H1 (cell line): ENCODE results near the gene STIM2. TPM values are rescaled to one million over a fixed set of nuclear protein-coding genes. Genes with fewer than 3 reads are reported as not detected.

Experiments used
- CTCF ChIP-seq, 3 experiments: IDR thresholded peaks; 1 replicate in 2 of 3; 2 replicates in 1 of 3; pipeline versions ENCODE4 v1.5.1 to v1.6.1; 2011; ENCODE audit warnings: low read length in 3 of 3, mild to moderate bottlenecking in 3 of 3, inconsistent platforms in 2 of 3, low read depth in 1 of 3, moderate library complexity in 1 of 3; ENCODE audit not compliant: insufficient read depth in 1 of 3; ENCODE audit errors: control extremely low read depth in 1 of 3
- SIX5 ChIP-seq: IDR thresholded peaks from 2 replicates; pipeline ENCODE4 v1.6.1; 2011; ENCODE audit warnings: mild to moderate bottlenecking, low read depth, low read length
- polyA plus RNA-seq, 7 experiments: library from polyadenylated mRNA; depleted of rRNA in 3 of 7; stranded (reverse) in 5 of 7; unstranded in 2 of 7; fragments of >200 nt in 5 of 7; fragments of 200-250 nt in 2 of 7; gene quantifications; 1 replicate in 5 of 7; 2 replicates in 1 of 7; 4 replicates in 1 of 7; pipeline versions ENCODE4 v1.2.1 to v1.2.3, GENCODE V29; 2011 to 2013; ENCODE audit warnings: missing spikeins in 2 of 7, mixed read lengths in 2 of 7
- total RNA-seq: library from RNA; stranded (reverse); fragmentation: NEBNext Ultra II Directional; extraction: Animal tissue kit (Norgen Biotek cat#: 25700); gene quantifications from 2 replicates; pipeline ENCODE4 v1.2.1, GENCODE V29; 2021
- TF ChIP-seq, protein P1 (sequence below): IDR thresholded peaks from 2 replicates; pipeline ENCODE4 v1.6.1; 2011; ENCODE audit warnings: low read length, improper control_type of control experiment

Gene STIM2
- total and polyA plus RNA-seq, 2 of the 8 experiments (the other 6 are each of a cell fraction or from before 2014, with no cell fraction given): 22.9 to 23.0 TPM

- TF ChIP-seq, protein P1, sequence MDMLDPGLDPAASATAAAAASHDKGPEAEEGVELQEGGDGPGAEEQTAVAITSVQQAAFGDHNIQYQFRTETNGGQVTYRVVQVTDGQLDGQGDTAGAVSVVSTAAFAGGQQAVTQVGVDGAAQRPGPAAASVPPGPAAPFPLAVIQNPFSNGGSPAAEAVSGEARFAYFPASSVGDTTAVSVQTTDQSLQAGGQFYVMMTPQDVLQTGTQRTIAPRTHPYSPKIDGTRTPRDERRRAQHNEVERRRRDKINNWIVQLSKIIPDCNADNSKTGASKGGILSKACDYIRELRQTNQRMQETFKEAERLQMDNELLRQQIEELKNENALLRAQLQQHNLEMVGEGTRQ: no peak
- no peak for TF ChIP-seq SIX5
- TF ChIP-seq CTCF (IDR thresholded peaks at IDR 0.05; ENCODE audit: control extremely low read depth in 1 of 3, insufficient read depth in 1 of 3, low read depth in 1 of 3, low read length in 3 of 3): no peak
These were observed 145.4 kb downstream of the STIM2 start (continued) for GRCh38 chr4:27005905-27006590.
